ENCODE measurements around the gene TRHDE. TPM values are rescaled to one million over a fixed set of nuclear protein-coding genes. Genes with fewer than 3 reads are reported as not detected.

The TRHDE gene
- total and polyA plus RNA-seq, 2 donors (not counting 3 experiments of a cell fraction or from before 2014, with no cell fraction given) = not detected

DNA sequence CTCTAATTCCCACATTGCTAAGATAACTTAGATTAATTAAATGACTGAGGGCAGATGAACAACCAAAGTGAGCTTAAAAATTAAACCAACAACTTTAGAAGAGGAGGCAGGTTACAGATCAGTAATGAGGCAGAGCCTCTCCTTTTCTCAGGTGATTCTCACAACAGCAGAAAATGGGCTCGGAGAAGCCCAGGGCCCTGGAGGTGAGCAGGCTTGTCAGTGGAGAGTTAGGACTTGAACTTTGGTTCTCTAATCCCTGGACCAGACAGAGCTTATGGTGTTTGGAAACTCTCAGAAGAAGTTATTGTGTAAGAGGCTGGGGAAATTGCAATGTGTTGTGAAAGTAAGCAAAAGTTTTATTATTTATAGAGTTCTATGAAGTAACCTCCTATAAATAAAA, 2.8 kb downstream of the TRHDE start:
- Histone ChIP-seq H2AFZ (ENCODE audit: low read depth, low read length) (no peak overlapping the region), H3K79me2 (ENCODE audit: control insufficient read depth, insufficient read depth, low read length) (no peaks in the 10 kb centered on the region)

More for the DNA sequence above, 2.8 kb downstream of the TRHDE start:
- no TSS peak for BruUV-seq (replicated peaks)
- Histone ChIP-seq H3K4me3 (replicated peaks in 1 of 3; ENCODE audit: insufficient read depth in 1 of 3, low read depth in 1 of 3, low read length in 3 of 3) (no peak overlapping the region), H3K4me2 (ENCODE audit: insufficient read depth, low read length) (no peak overlapping the region), H3K27me3 (ENCODE audit: control insufficient read depth in 2 of 2, insufficient read depth in 2 of 2, low read length in 2 of 2) (peaks cover 31 to 47% of the 10 kb centered on the region in 2 experiments), H4K20me1 (replicated peaks; ENCODE audit: control insufficient read depth, extremely low read depth, insufficient read depth, low read length) (no peaks in the 10 kb centered on the region), H3K9me1 (replicated peaks; ENCODE audit: control insufficient read depth, extremely low read depth, insufficient read depth, low read length) (no peaks in the 10 kb centered on the region), H3K9me3 (replicated peaks; ENCODE audit: control insufficient read depth, insufficient read depth, low read length) (no peaks in the 10 kb centered on the region), H3K9ac (replicated peaks; ENCODE audit: extremely low read depth, insufficient read depth, low read length) (no peak overlapping the region), H3K36me3 (ENCODE audit: control insufficient read depth in 2 of 2, extremely low read depth in 1 of 2, insufficient read depth in 2 of 2, low read length in 2 of 2) (no peaks in the 10 kb centered on the region), H3K27ac (ENCODE audit: insufficient read depth, low read depth, low read length) (no peak overlapping the region), H3K4me1 (ENCODE audit: control insufficient read depth, extremely low read depth, insufficient read depth, low read length) (no peaks in the 10 kb centered on the region)
- dilution Hi-C loops (cut with MboI; ENCODE audit: extremely low pct_ligation_motif_present, low sequenced_read_pairs) (no loop called here), intact Hi-C loops (cut with micrococcal nuclease) (no loop called here)
- FAIRE-seq (no peak), DNase-seq (ENCODE audit: low read depth, low spot score) (no peak)
- TF ChIP-seq JUN (IDR thresholded peaks at IDR 0.05; ENCODE audit: borderline replicate concordance, insufficient read depth, insufficient read length, low read depth) = no peak
- no peak for TF ChIP-seq EZH2 (IDR thresholded peaks at IDR 0.05; ENCODE audit: borderline replicate concordance, low read depth, low read length, severe bottlenecking)
- TF ChIP-seq, protein P1, sequence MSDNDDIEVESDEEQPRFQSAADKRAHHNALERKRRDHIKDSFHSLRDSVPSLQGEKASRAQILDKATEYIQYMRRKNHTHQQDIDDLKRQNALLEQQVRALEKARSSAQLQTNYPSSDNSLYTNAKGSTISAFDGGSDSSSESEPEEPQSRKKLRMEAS (IDR thresholded peaks at IDR 0.05; ENCODE audit: insufficient read depth, insufficient read length) = no peak
- TF ChIP-seq POLR2AphosphoS5 (IDR thresholded peaks at IDR 0.05; ENCODE audit: insufficient read depth, low read depth, low read length) = no peak
- TF ChIP-seq GATA2 (IDR thresholded peaks at IDR 0.05; ENCODE audit: insufficient read depth, insufficient read length, low read depth, low read length) = no peak
- no peak for TF ChIP-seq CTCF (IDR thresholded peaks at IDR 0.05; ENCODE audit: extremely low read depth in 1 of 2, insufficient read depth in 1 of 2, low read depth in 1 of 2, low read length in 2 of 2)
- TF ChIP-seq FOS (IDR thresholded peaks at IDR 0.05; ENCODE audit: borderline replicate concordance, insufficient read depth, low read length) = no peak
- CTCF ChIA-PET = no interaction called here
- POLR2A ChIA-PET = no interaction called here
